HG03103 (cell line): Measurements from ENCODE around the gene CTNNA1.

Experiments used
- ATAC-seq: cut with Tn5 transposase; IDR thresholded peaks from one replicate; pipeline ENCODE4 v1.9.1; 2021; ENCODE audit warnings: low read depth; ENCODE audit not compliant: unreplicated experiment

CTNNA1 gene

GRCh38 chr5:138878437-138879235 lies 125.4 kb downstream of the CTNNA1 start:
- no peak for ATAC-seq

- ATAC-seq, result no peak
Measured at GRCh38 chr5:138883211-138883610, 130.0 kb downstream of the CTNNA1 start.

GRCh38 chr5:138884094-138884493 lies 130.9 kb downstream of the CTNNA1 start:
- ATAC-seq, result no peak

DNA sequence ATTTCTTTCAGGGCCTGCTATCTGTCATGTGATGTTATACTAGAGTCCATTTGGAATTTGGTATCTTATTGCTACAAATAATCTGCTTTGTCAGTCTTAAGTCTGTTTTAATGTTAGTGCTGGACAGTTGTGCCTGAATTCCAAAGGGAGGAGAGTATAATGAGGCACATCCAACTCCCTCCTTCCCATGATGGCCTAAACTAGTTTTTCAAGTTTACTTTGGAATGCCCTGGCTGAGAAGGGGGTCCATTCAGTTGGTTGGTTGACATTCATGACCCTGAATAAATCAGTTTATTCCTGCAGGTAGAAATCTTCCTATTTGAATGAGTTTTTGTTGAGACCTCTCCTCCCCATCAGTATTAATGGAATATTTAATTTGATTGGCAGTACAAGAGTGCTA lies 131.3 kb downstream of the CTNNA1 start:
- ATAC-seq, result no peak

GRCh38 chr5:138889994-138890393 lies 136.8 kb downstream of the CTNNA1 start:
- no peak for ATAC-seq

DNA sequence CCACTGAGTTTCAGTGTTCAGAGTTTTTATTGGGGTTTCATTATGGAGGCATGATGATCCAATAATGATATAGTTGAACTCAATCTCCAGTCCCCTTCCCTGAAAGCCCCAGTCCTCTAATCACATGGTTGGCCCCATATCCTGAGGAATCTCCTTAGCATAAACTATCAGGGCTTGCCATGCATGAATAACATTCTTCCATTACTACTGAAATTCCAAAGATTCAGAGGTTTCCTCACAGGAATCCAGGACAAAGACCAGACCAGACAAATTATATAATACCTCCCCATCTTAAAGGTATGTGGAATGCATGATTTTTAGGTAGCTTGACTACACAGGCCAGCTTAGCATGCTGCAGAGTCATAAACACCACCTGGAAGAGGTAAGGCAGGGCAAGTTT lies 137.4 kb downstream of the CTNNA1 start:
- ATAC-seq, result no peak

GRCh38 chr5:138895918-138896317 lies 142.7 kb downstream of the CTNNA1 start:
- no peak for ATAC-seq

DNA sequence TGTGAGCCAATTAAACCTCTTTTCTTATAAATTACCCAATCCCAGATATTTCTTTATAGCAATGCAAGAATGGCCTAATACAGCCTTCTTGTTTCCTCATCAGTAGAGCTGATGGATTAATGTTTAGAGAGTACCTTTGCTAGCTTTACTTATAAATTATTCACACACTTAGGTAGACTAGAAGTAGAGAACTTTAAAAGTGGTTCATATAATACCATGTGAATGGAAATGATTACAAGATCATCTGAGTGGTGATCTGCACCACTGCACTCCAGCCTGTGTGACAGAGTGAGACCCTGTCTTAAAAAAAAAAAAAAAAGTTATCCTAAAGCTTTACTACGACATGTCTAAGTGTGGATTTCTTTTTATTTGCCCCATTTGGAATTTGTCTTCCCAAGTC lies 145.1 kb downstream of the CTNNA1 start:
- ATAC-seq, result no peak

- ATAC-seq, result no peak
Measured at GRCh38 chr5:138898742-138899141, 145.5 kb downstream of the CTNNA1 start.

DNA sequence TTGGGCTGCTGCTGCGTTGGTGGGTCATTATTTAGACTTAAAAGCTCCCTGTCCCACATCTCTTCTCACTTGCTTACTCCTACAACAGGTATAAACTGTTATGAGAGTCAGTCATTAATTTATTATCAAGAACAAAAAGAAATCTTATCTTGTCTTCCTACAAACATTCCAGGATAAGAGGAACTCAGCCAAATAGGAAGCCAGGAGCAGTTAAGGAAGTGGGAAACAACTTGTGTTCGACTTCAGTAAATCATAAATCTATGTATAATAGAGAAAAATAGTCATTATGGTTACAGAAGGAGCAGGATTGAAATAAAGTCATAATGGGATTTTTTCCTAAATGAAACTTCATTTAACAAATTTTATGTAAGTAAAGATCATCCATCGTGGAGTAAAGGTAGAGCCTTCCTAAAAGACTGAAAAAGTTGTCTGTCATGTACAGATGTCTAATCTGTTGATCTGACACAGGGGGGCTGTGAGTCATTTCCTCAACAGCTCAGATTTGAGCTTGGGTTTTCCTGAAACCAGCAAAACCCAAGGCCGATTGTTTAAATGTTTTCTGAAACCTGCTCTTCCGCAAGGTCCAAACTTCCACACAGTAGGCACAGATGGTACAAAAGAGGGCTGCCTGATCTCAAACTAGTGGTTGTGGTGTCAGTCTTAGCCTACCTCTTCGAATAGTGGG lies 147.2 kb downstream of the CTNNA1 start:
- no peak for ATAC-seq

- ATAC-seq, result no peak
Measured at GRCh38 chr5:138901716-138902115, 148.5 kb downstream of the CTNNA1 start.

- ATAC-seq, result no peak
Measured at GRCh38 chr5:138903130-138903775, 150.0 kb downstream of the CTNNA1 start.

GRCh38 chr5:138905541-138905940 lies 152.3 kb downstream of the CTNNA1 start:
- ATAC-seq, result no peak

GRCh38 chr5:138909734-138910133 lies 156.5 kb downstream of the CTNNA1 start:
- ATAC-seq, result no peak

DNA sequence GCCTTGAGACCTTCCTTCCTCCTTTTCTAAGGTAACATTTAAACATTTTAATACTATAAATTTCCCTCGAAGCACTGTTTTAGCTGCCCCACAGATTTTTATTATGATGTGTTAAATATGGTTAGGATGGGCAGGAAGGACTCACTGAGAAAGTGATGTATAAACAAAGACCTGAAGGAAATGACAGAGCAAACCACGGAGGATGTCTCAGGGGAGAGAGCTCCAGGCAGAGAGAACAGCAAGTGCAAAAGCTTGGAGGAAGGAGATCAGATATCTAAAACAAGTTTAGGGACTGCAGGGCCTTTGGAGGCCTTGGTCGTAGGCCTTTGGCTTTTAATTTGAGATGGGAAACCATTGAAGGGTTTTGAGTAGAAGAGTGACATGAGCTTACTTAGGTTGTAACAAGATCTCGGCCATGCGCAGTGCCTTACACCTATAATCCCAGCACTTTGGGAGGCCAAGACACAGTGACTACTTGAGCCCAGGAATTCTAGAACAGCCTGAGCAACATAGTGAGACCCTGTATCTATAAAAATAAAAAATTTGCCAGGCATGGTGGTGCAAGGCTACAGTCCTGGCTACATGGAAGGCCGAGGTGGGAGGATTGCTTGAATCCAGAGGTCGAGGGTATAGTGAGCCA lies 157.4 kb downstream of the CTNNA1 start:
- no peak for ATAC-seq

GRCh38 chr5:138911441-138911840 lies 158.2 kb downstream of the CTNNA1 start:
- ATAC-seq, result no peak

- ATAC-seq, result no peak
Measured at GRCh38 chr5:138912093-138912492, 158.9 kb downstream of the CTNNA1 start.

DNA sequence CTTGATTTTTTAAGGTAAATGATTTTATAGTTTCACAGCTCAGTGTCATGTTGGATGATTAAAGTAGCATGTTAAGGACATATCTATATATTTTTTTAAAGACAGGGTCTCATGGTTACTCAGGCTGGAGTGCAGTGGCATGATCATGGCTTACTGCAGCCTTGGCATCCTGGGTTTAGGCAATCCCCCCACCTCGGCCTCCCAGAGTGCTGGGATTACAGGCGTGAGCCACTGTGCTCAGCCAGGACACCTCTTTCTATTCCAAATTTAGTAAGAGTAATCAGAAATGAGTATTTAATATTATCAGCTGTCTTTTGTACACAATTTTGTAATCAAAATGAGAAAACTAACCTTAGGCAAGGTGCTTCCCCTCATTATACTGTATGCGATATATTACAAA lies 160.5 kb downstream of the CTNNA1 start:
- no peak for ATAC-seq

DNA sequence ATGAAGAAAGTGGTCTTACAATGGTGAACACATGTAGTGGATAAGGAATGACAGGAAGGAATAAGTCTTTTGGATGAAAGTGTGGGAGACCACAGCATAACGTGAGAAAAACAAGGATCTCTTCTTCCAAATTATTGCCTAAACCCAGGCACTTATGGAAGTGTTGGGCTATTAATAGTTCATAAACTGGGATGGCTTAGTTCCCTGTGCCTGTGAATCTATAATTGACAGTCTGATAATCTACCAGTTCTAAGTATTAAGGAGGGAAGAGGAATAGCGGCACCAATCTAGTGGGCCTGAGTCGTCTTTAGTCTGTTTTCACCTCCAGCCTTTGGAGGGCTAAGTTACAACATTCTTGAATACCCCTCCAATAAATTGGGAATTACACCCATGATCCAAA lies 161.1 kb downstream of the CTNNA1 start:
- no peak for ATAC-seq

- no peak for ATAC-seq
Measured at GRCh38 chr5:138918686-138919085, 165.5 kb downstream of the CTNNA1 start.

GRCh38 chr5:138920181-138920580 lies 167.0 kb downstream of the CTNNA1 start:
- ATAC-seq, result no peak
